ENCODE data around the gene CC2D1A.
"Not testable (repeated sequence)": the region's sequence is repeated elsewhere in the genome, so short reads cannot be mapped to it uniquely, and the experiment has no call there.

Gene CC2D1A

GRCh38 chr19:13913352-13913751 lies 7.4 kb downstream of the CC2D1A start:
- no peak for DNase-seq

GRCh38 chr19:13914777-13915176 lies 8.8 kb downstream of the CC2D1A start:
- DNase-seq: no peak

GRCh38 chr19:13917888-13918406 lies 11.9 kb downstream of the CC2D1A start:
- no peak for DNase-seq

- DNase-seq: no peak
Measured at GRCh38 chr19:13918726-13919411, 12.9 kb downstream of the CC2D1A start.

- DNase-seq: no peak
Measured at GRCh38 chr19:13920524-13920923, 14.5 kb downstream of the CC2D1A start.

GRCh38 chr19:13920940-13921747 lies 15.1 kb downstream of the CC2D1A start:
- DNase-seq: no peak

GRCh38 chr19:13922118-13922517 lies 16.1 kb downstream of the CC2D1A start:
- DNase-seq: not testable (repeated sequence)

GRCh38 chr19:13923194-13923987 lies 17.4 kb downstream of the CC2D1A start:
- DNase-seq: no peak

GRCh38 chr19:13926010-13926409 lies 20.0 kb downstream of the CC2D1A start:
- no peak for DNase-seq

- no peak for DNase-seq
Measured at GRCh38 chr19:13926715-13927114, 20.7 kb downstream of the CC2D1A start.

GRCh38 chr19:13929340-13929739 lies 23.3 kb downstream of the CC2D1A start:
- no peak for DNase-seq

GRCh38 chr19:13929956-13930355 lies 24.0 kb downstream of the CC2D1A start:
- DNase-seq: no peak

GRCh38 chr19:13930402-13930801 lies 24.4 kb downstream of the CC2D1A start:
- no peak for DNase-seq

GRCh38 chr19:13931391-13932148 lies 25.6 kb downstream of the CC2D1A start:
- DNase-seq: no peak

GRCh38 chr19:13932149-13932637 lies 26.2 kb downstream of the CC2D1A start:
- no peak for DNase-seq

- DNase-seq: no peak
Measured at GRCh38 chr19:13932911-13933393, 27.0 kb downstream of the CC2D1A start.

GRCh38 chr19:13934785-13935109 lies 28.7 kb downstream of the CC2D1A start:
- no peak for DNase-seq

GRCh38 chr19:13935765-13936510 lies 29.9 kb downstream of the CC2D1A start:
- no peak for DNase-seq

GRCh38 chr19:13937479-13938300 lies 31.7 kb downstream of the CC2D1A start:
- no peak for DNase-seq

GRCh38 chr19:13938301-13939064 lies 32.5 kb downstream of the CC2D1A start, which contains the start of gene PODNL1:
PODNL1 (minus strand) TSS chr19:13938417; CDS start chr19:13938181, 236 bp downstream.
- DNase-seq: no peak

Data from activated CD4-positive, alpha-beta T cell treated with anti-CD3 and anti-CD28 coated beads for 1 hour (primary cell).